H1 (cell line): ENCODE data around the gene CEP85L. TPM values are rescaled to one million over a fixed set of nuclear protein-coding genes. Genes with fewer than 3 reads are reported as not detected.

Source experiments
- CTCF ChIA-PET: fragments of 300-600 bp; sonication (Branson Sonifier 250); formaldehyde crosslinking; loops from one replicate; lab custom pipeline; 2021; ENCODE audit not compliant: partially characterized antibody; lab: Charles Lee
- POLR2A ChIA-PET: fragments of 300-600 bp; sonication (Branson Sonifier 250); formaldehyde crosslinking; loops from one replicate; lab custom pipeline; 2021; ENCODE audit warnings: inconsistent platforms; ENCODE audit not compliant: partially characterized antibody; lab: Charles Lee
- DNase-seq, 2 experiments: peaks; one replicate each; pipeline versions ENCODE4 v3.0.0 to v3.0.0-alpha.2; 2010 to 2022; ENCODE audit warnings: low spot score in 2 of 2, low read depth in 1 of 2, mixed read lengths in 1 of 2
- FAIRE-seq: peaks from 2 replicates; lab custom pipeline; 2011; peaks lifted over from hg19 to GRCh38; lab: Jason Lieb, UNC
- H2AFZ ChIP-seq: 2 replicates; pipeline ENCODE4 v1.8.1; 2012; ENCODE audit warnings: low read length, inconsistent platforms
- H2AK5ac ChIP-seq: 2 replicates; pipeline ENCODE4 v1.6.1; 2013; ENCODE audit warnings: low read depth, low read length
- H2BK120ac ChIP-seq: replicated peaks from 2 replicates; pipeline ENCODE3; 2013; ENCODE audit warnings: low read depth, low read length, inconsistent platforms
- H2BK12ac ChIP-seq: 2 replicates; pipeline ENCODE4 v1.6.1; 2013; ENCODE audit warnings: low read depth, low read length
- H2BK15ac ChIP-seq: 2 replicates; pipeline ENCODE4 v1.6.1; 2013; ENCODE audit warnings: low read length
- H2BK20ac ChIP-seq: 2 replicates; pipeline ENCODE4 v1.6.1; 2013; ENCODE audit warnings: low read length
- H2BK5ac ChIP-seq: 2 replicates; pipeline ENCODE4 v1.6.1; 2013; ENCODE audit warnings: low read depth, low read length
- H3K14ac ChIP-seq: 2 replicates; pipeline ENCODE4 v1.6.1; 2013; ENCODE audit warnings: inconsistent platforms; ENCODE audit not compliant: insufficient read length
- H3K18ac ChIP-seq: 2 replicates; pipeline ENCODE4 v1.6.1; 2013; ENCODE audit warnings: low read length; ENCODE audit errors: extremely low read depth
- H3K23ac ChIP-seq: 2 replicates; pipeline ENCODE4 v1.6.1; 2013; ENCODE audit warnings: inconsistent platforms; ENCODE audit not compliant: insufficient read length
- H3K23me2 ChIP-seq: 2 replicates; pipeline ENCODE4 v1.6.1; 2013; ENCODE audit warnings: low read depth, low read length
- H3K27ac ChIP-seq: 2 replicates; pipeline ENCODE4 v1.6.1; 2011; ENCODE audit warnings: low read depth, low read length, inconsistent platforms
- H3K27me3 ChIP-seq, 4 experiments: replicated peaks in 1 of 4; 1 replicate in 1 of 4; 2 replicates in 3 of 4; pipeline versions ENCODE4 v1.6.1 to v1.8.1; 2011 to 2013; ENCODE audit warnings: low read length in 3 of 4, mild to moderate bottlenecking in 3 of 4, inconsistent platforms in 2 of 4, mixed read lengths in 2 of 4, moderate library complexity in 1 of 4; ENCODE audit not compliant: control insufficient read depth in 3 of 4, insufficient read depth in 3 of 4; ENCODE audit errors: extremely low read depth in 1 of 4
- H3K36me3 ChIP-seq, 4 experiments: 2 replicates each; pipeline versions ENCODE4 v1.6.1 to v1.8.1; 2011 to 2013; ENCODE audit warnings: mild to moderate bottlenecking in 4 of 4, low read length in 3 of 4, moderate library complexity in 2 of 4, control low read depth in 1 of 4, inconsistent platforms in 1 of 4; ENCODE audit not compliant: insufficient read depth in 4 of 4, control insufficient read depth in 2 of 4
- H3K4ac ChIP-seq: replicated peaks from 2 replicates; pipeline ENCODE3; 2013; ENCODE audit warnings: low read length, low read depth, mixed read lengths, inconsistent platforms; ENCODE audit not compliant: insufficient read length
- H3K4me1 ChIP-seq, 4 experiments: replicated peaks in 1 of 4; 1 replicate in 1 of 4; 2 replicates in 3 of 4; pipeline versions ENCODE4 v1.6.1 to v1.8.1; 2011 to 2013; ENCODE audit warnings: low read length in 3 of 4, inconsistent platforms in 2 of 4, mixed read lengths in 1 of 4; ENCODE audit not compliant: insufficient read depth in 4 of 4, control insufficient read depth in 3 of 4
- H3K4me2 ChIP-seq, 2 experiments: 2 replicates each; pipeline versions ENCODE4 v1.6.1 to v1.8.1; 2011 to 2013; ENCODE audit warnings: low read depth in 2 of 2, low read length in 2 of 2, control low read depth in 1 of 2, inconsistent platforms in 1 of 2, mild to moderate bottlenecking in 1 of 2; ENCODE audit not compliant: insufficient read depth in 1 of 2
- H3K4me3 ChIP-seq, 4 experiments: fragments of 200-600, 300-600 bp in 1 of 4; sonication (generic), shearing (Covaris generic), sonication (Bioruptor Twin) in 1 of 4; 2 replicates each; pipeline versions ENCODE4 v1.5.1 to v1.8.1; 2011 to 2016; ENCODE audit warnings: low read length in 4 of 4, low read depth in 3 of 4, control low read depth in 2 of 4, inconsistent platforms in 2 of 4, mild to moderate bottlenecking in 2 of 4, mixed read lengths in 1 of 4, moderate library complexity in 1 of 4; ENCODE audit not compliant: insufficient read depth in 2 of 4; ENCODE audit errors: extremely low read depth in 1 of 4
- H3K56ac ChIP-seq: replicated peaks from 2 replicates; pipeline ENCODE3; 2013; ENCODE audit warnings: low read depth, mild to moderate bottlenecking, mixed read lengths, low read length, inconsistent platforms; ENCODE audit not compliant: insufficient read length
- H3K79me1 ChIP-seq: 2 replicates; pipeline ENCODE4 v1.6.1; 2013; ENCODE audit warnings: low read depth, low read length, control low read depth
- H3K79me2 ChIP-seq, 2 experiments: 2 replicates each; pipeline versions ENCODE4 v1.6.1 to v1.8.1; 2012 to 2013; ENCODE audit warnings: low read length in 2 of 2, mild to moderate bottlenecking in 2 of 2, inconsistent platforms in 1 of 2; ENCODE audit not compliant: insufficient read depth in 2 of 2, control insufficient read depth in 1 of 2
- H3K9ac ChIP-seq, 4 experiments: replicated peaks in 1 of 4; 1 replicate in 1 of 4; 2 replicates in 3 of 4; pipeline versions ENCODE4 v1.6.1 to v1.8.1; 2011 to 2013; ENCODE audit warnings: low read depth in 3 of 4, low read length in 3 of 4, control low read depth in 2 of 4, mild to moderate bottlenecking in 2 of 4, moderate library complexity in 2 of 4, inconsistent platforms in 1 of 4; ENCODE audit errors: extremely low read depth in 1 of 4
- H3K9me3 ChIP-seq, 2 experiments: 2 replicates each; pipeline versions ENCODE4 v1.6.1 to v1.8.1; 2012 to 2013; ENCODE audit warnings: mild to moderate bottlenecking in 2 of 2, moderate library complexity in 2 of 2, control low read depth in 1 of 2, inconsistent platforms in 1 of 2, low read depth in 1 of 2, low read length in 1 of 2, mixed read lengths in 1 of 2; ENCODE audit not compliant: insufficient read depth in 2 of 2
- H4K20me1 ChIP-seq, 2 experiments: replicated peaks in 1 of 2; 2 replicates each; pipeline versions ENCODE3 to v1.8.1; 2011 to 2013; ENCODE audit warnings: inconsistent platforms in 2 of 2, low read length in 2 of 2, mild to moderate bottlenecking in 1 of 2; ENCODE audit not compliant: insufficient read depth in 2 of 2, control insufficient read depth in 1 of 2
- H4K5ac ChIP-seq: 2 replicates; pipeline ENCODE4 v1.6.1; 2013; ENCODE audit warnings: low read length, low read depth, mixed read lengths, inconsistent platforms; ENCODE audit not compliant: insufficient read length
- H4K8ac ChIP-seq: 2 replicates; pipeline ENCODE4 v1.8.0; 2013; ENCODE audit warnings: mild to moderate bottlenecking, moderate library complexity, low read length, inconsistent platforms; ENCODE audit not compliant: insufficient read depth; ENCODE audit errors: extremely low read depth
- H4K91ac ChIP-seq: replicated peaks from 2 replicates; pipeline ENCODE3; 2013; ENCODE audit warnings: low read length, mixed read lengths, inconsistent platforms; ENCODE audit not compliant: insufficient read length
- BCL11A ChIP-seq, 2 experiments: IDR thresholded peaks; one replicate each; pipeline ENCODE4 v1.6.1; 2011; ENCODE audit warnings: low read depth in 2 of 2, low read length in 2 of 2, mild to moderate bottlenecking in 2 of 2
- CBX5 ChIP-seq: fragments of 300-800, 300-1000 bp; sonication (generic); IDR thresholded peaks from 2 replicates; pipeline ENCODE4 v1.7.1; 2016; ENCODE audit warnings: antibody characterized with exemption, low read length, low read depth
- CREB1 ChIP-seq: IDR thresholded peaks from 2 replicates; pipeline ENCODE4 v1.6.1; 2012; ENCODE audit warnings: inconsistent platforms
- CTBP2 ChIP-seq: IDR thresholded peaks from 2 replicates; pipeline ENCODE4 v1.7.0; 2011; ENCODE audit warnings: borderline replicate concordance, mild to moderate bottlenecking, moderate library complexity, mixed read lengths, low read length; ENCODE audit not compliant: insufficient read depth, insufficient read length
- EP300 ChIP-seq, 2 experiments: IDR thresholded peaks; 1 replicate in 1 of 2; 2 replicates in 1 of 2; pipeline ENCODE4 v1.6.1; 2011 to 2012; ENCODE audit warnings: low read depth in 2 of 2, low read length in 2 of 2, mild to moderate bottlenecking in 2 of 2, borderline replicate concordance in 1 of 2, inconsistent platforms in 1 of 2, moderate library complexity in 1 of 2
- HDAC2 ChIP-seq, 2 experiments: fragments of 300-600 bp in 1 of 2; sonication (generic) in 1 of 2; IDR thresholded peaks; 2 replicates each; pipeline ENCODE4 v1.6.1; 2011 to 2012; ENCODE audit warnings: low read depth in 2 of 2, low read length in 2 of 2, mild to moderate bottlenecking in 2 of 2, moderate library complexity in 2 of 2, borderline replicate concordance in 1 of 2, inconsistent platforms in 1 of 2
- JUN ChIP-seq: IDR thresholded peaks from 2 replicates; pipeline ENCODE4 v1.6.1; 2011; ENCODE audit warnings: low read depth, mild to moderate bottlenecking, improper control_type of control experiment, low read length
- MAX ChIP-seq: IDR thresholded peaks from 2 replicates; pipeline ENCODE4 v1.6.1; 2012; ENCODE audit warnings: inconsistent platforms
- POLR2AphosphoS5 ChIP-seq: IDR thresholded peaks from 2 replicates; pipeline ENCODE4 v1.6.1; 2011; ENCODE audit warnings: low read depth, low read length
- RFX5 ChIP-seq: IDR thresholded peaks from 2 replicates; pipeline ENCODE4 v1.6.1; 2011; ENCODE audit warnings: low read depth, low read length, improper control_type of control experiment, borderline replicate concordance
- SP2 ChIP-seq: IDR thresholded peaks from 2 replicates; pipeline ENCODE4 v1.6.1; 2012; ENCODE audit warnings: mild to moderate bottlenecking, low read length, inconsistent platforms
- TAF7 ChIP-seq: optimal IDR thresholded peaks from 2 replicates; pipeline ENCODE3; 2011; ENCODE audit warnings: low read depth, mild to moderate bottlenecking, inconsistent platforms, low read length, moderate library complexity, borderline replicate concordance
- TCF12 ChIP-seq: IDR thresholded peaks from 2 replicates; pipeline ENCODE4 v1.6.1; 2011; ENCODE audit warnings: low read depth, mild to moderate bottlenecking, low read length
- YY1 ChIP-seq: IDR thresholded peaks from 2 replicates; pipeline ENCODE4 v1.6.1; 2011; ENCODE audit warnings: low read depth, mild to moderate bottlenecking, low read length
- WGBS, 2 experiments: shearing (Covaris generic) in 1 of 2; methylation state at CpG; one replicate each; pipeline versions ENCODE4 v1.1.6 to v1.1.7; 2013 to 2015; ENCODE audit warnings: low lambda C conversion rate in 2 of 2, mixed read lengths in 2 of 2, inconsistent platforms in 1 of 2, low coverage in 1 of 2, missing lambda C conversion rate in 1 of 2; ENCODE audit not compliant: insufficient replicate concordance in 2 of 2, insufficient coverage in 1 of 2, insufficient read length in 1 of 2; ENCODE audit errors: extremely low coverage in 1 of 2, missing lambda C conversion rate in 1 of 2; 5-methylcytosine and 5-hydroxymethylcytosine counted together
- polyA plus RNA-seq, 7 experiments: library from polyadenylated mRNA; depleted of rRNA in 3 of 7; stranded (reverse) in 5 of 7; unstranded in 2 of 7; fragments of >200 nt in 5 of 7; fragments of 200-250 nt in 2 of 7; gene quantifications; 1 replicate in 5 of 7; 2 replicates in 1 of 7; 4 replicates in 1 of 7; pipeline versions ENCODE4 v1.2.1 to v1.2.3, GENCODE V29; 2011 to 2013; ENCODE audit warnings: missing spikeins in 2 of 7, mixed read lengths in 2 of 7
- total RNA-seq: library from RNA; stranded (reverse); fragmentation: NEBNext Ultra II Directional; extraction: Animal tissue kit (Norgen Biotek cat#: 25700); gene quantifications from 2 replicates; pipeline ENCODE4 v1.2.1, GENCODE V29; 2021

The CEP85L gene
- total and polyA plus RNA-seq, 2 of the 8 experiments (the other 6 are each of a cell fraction or from before 2014, with no cell fraction given), result 3.2 to 27.6 TPM

GRCh38 chr6:118506071-118506638, 145.2 kb downstream of the CEP85L start:
- H4K8ac ChIP-seq, result no peak overlapping the region
- H2BK12ac ChIP-seq, result no peak overlapping the region
- no peaks in the 10 kb centered on the region for H3K4me1 ChIP-seq
- DNase-seq (no peak), FAIRE-seq (no peak)
- H3K56ac ChIP-seq, result no peak overlapping the region
- H3K18ac ChIP-seq, result no peak overlapping the region
- H3K27me3 ChIP-seq, result no peaks in the 10 kb centered on the region
- H3K23ac ChIP-seq, result no peak overlapping the region
- no peak overlapping the region for H4K91ac ChIP-seq
- no peak overlapping the region for H2BK15ac ChIP-seq
- H2AFZ ChIP-seq, result no peak overlapping the region
- no peaks in the 10 kb centered on the region for H3K23me2 ChIP-seq
- no peaks in the 10 kb centered on the region for H3K79me2 ChIP-seq
- no peak overlapping the region for H3K4me3 ChIP-seq
- WGBS, 2 experiments, result 90% methylated on average over 5 of the region's 5 CpGs; no CpG with 5 or more reads in 1 of the 2 experiments
- no peak overlapping the region for H2BK120ac ChIP-seq
- H2AK5ac ChIP-seq, result no peak overlapping the region
- no peaks in the 10 kb centered on the region for H4K20me1 ChIP-seq
- peaks cover 2% of the 10 kb centered on the region for H3K79me1 ChIP-seq
- H2BK20ac ChIP-seq, result no peak overlapping the region
- H4K5ac ChIP-seq, result no peak overlapping the region
- ChIA-PET POLR2A (no interaction called here), CTCF (interaction anchor here (1.8 kb wide), 1 partner anchor 223 kb away, joined by 4 read pairs; no protein-coding TSS in a partner anchor)
- no peak overlapping the region for H3K27ac ChIP-seq
- no peak overlapping the region for H3K4me2 ChIP-seq
- H3K36me3 ChIP-seq, result no peaks in the 10 kb centered on the region
- H3K9ac ChIP-seq, result no peak overlapping the region
- H3K9me3 ChIP-seq, result peaks cover 0 to under 1% of the 10 kb centered on the region in 2 experiments; a peak in 1 of 4 replicates
- no peak overlapping the region for H3K14ac ChIP-seq
- H3K4ac ChIP-seq, result no peak overlapping the region
- no peak overlapping the region for H2BK5ac ChIP-seq
- TF ChIP-seq TAF7, result no peak
- no peak for TF ChIP-seq TCF12
- TF ChIP-seq CBX5, result no peak
- TF ChIP-seq HDAC2 (IDR thresholded peaks at IDR 0.05; ENCODE audit: borderline replicate concordance in 1 of 2, low read depth in 2 of 2, low read length in 2 of 2), result no peak
- TF ChIP-seq CTBP2, result no peak
- no peak for TF ChIP-seq JUN
- no peak for TF ChIP-seq POLR2AphosphoS5
- TF ChIP-seq SP2, result no peak
- no peak for TF ChIP-seq EP300 (IDR thresholded peaks at IDR 0.05; ENCODE audit: borderline replicate concordance in 1 of 2, low read depth in 2 of 2, low read length in 2 of 2)
- TF ChIP-seq YY1, result no peak
- no peak for TF ChIP-seq RFX5
- no peak for TF ChIP-seq BCL11A (IDR thresholded peaks at IDR 0.05; ENCODE audit: low read depth in 2 of 2, low read length in 2 of 2)
- TF ChIP-seq CREB1, result no peak
- TF ChIP-seq MAX, result no peak
